AML-193 (cell line): Measurements from ENCODE around the gene HELZ.
"Not testable (repeated sequence)": the region's sequence is repeated elsewhere in the genome, so short reads cannot be mapped to it uniquely, and the experiment has no call there.

Source experiments
- DNase-seq, 2 experiments: peaks; one replicate each; lab custom pipeline; 2025; lab: John Stamatoyannopoulos, UW

Gene HELZ

DNA sequence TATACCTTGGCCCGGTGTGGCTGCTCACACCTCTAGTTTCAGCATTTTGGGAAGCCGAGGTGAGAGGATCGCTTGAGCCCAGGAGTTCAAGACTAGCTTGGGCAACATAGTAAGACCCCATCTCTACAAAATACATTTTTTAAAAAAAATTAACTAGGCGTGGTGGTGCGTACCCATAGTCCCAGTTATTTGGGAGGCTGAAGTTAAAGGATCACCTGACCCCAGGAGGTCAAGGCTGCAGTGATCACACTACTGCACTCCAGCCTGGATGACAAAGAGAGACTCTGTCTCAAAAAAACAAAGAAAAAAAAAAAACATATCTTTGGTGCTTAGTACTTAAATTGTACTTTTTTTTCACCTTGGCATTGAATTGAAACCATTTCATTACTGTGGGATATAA lies 101.7 kb downstream of the HELZ start:
- no peak for DNase-seq

- not testable (repeated sequence) for DNase-seq
Measured at GRCh38 chr17:67142030-67142429, 103.0 kb downstream of the HELZ start.

GRCh38 chr17:67139784-67140665 lies 105.0 kb downstream of the HELZ start:
- no peak for DNase-seq

- no peak for DNase-seq
Measured at GRCh38 chr17:67139289-67139688, 105.7 kb downstream of the HELZ start.

DNA sequence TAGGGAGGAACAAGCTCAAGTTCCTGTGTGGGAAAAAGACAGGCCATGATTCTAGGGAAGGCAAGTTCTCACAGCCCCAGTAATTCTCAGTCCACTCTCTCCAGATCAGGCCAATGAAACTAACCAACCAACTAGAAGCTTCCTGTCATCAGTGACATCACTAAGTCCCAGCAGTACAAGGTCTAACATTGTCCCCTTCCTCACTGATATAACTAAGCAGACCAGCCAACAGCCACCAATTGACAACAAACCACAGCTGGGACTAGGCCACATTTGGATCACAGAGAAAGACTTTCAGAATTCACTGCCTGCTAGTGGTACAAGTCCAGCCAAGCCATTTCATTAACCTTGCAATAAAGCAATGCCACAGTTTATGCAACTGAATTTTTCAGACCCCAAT lies 106.6 kb downstream of the HELZ start:
- DNase-seq, result no peak

DNA sequence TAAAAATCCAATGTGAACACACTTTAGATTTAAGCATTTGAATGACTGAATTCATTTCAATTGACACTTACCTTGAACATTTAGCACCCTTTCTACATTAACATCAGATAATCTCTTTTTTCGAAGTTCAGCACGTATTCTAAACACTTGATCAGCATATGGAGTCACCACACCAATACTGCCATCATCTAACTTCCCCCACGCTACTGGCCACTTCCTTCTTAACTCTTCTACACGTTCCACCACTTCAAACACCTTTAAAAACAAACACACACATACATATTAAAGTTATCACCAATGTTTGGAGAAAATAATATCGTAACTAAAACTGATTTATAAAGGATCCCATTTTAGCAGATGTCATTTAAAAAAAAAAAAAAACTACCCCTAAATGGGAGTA lies 107.1 kb downstream of the HELZ start:
- DNase-seq, result no peak

- DNase-seq, result no peak
Measured at GRCh38 chr17:67137026-67137370, 108.0 kb downstream of the HELZ start.

- no peak for DNase-seq
Measured at GRCh38 chr17:67136191-67137025, 108.6 kb downstream of the HELZ start.

DNA sequence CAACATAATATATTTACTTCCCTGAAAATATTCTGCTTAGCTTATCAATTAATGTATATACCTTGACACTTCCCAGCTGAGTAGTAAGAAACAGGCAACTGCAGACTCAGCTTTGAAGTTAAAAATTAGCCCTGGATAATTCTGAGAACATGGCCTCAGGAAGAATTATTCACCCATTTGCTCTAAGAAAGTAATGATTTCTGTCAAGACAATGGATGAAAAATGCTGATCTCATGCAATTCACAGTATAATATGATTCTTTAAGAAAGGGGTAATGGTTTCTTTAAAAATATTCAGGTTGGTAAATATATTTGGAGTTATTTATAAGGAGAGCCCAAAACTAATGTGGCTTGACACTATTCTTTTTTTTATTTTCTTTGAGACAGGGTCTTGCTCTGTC lies 111.8 kb downstream of the HELZ start:
- DNase-seq, result no peak

DNA sequence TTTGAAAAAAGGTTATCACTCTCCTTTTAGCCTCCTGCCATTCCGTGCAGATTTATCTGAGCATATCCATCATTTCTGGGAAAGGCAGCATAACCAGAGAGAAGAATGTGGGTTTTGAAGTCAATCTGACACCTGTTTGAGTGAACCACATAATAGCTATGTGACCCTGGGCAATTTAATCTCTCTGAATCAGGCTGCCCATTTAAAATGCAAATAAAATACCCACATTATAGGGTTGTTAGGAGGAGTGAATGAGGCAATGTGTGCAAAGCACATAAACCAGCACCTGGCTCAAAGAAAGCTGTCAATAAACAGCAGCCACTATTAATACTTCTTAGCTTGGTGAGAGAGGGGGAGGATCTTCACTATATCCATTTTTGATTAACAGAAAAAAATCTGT lies 112.6 kb downstream of the HELZ start:
- DNase-seq, result no peak

DNA sequence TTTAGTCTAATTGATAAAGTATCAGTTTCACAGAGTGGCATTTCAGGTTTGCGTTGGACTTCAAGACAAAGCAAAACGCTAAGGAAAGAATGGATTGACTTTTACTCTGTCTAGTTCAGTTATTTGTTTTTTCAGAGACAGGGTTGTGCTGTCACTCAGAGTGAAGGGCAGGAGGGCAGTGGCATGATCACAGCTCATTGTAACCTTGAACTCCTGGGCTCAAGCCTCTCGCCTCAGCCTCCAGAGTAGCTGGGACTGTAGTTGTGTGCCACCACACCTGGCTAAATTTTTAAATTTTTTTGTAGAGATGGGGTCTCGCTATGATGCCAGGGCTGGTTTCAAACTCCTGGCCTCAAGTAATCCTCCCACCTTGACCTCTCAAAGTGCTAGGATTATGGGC lies 114.2 kb downstream of the HELZ start:
- no peak for DNase-seq

DNA sequence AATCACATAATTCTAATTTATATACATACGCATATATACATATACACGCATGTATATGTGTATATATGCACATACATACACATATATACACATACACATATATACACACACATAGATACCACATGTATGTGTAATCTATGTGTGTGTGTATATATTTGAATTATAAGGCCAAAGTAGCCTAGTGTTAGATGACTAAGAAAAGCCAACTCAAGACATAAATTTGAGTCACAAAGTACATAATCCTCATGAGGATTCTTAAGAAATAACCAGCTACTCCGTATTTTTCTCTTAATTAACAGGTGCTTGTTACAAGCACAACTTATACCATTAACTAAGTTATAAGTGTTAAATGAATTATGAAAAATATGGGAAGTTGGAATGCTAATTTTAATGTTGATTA lies 115.7 kb downstream of the HELZ start:
- no peak for DNase-seq

GRCh38 chr17:67128700-67129099 lies 116.3 kb downstream of the HELZ start:
- no peak for DNase-seq

DNA sequence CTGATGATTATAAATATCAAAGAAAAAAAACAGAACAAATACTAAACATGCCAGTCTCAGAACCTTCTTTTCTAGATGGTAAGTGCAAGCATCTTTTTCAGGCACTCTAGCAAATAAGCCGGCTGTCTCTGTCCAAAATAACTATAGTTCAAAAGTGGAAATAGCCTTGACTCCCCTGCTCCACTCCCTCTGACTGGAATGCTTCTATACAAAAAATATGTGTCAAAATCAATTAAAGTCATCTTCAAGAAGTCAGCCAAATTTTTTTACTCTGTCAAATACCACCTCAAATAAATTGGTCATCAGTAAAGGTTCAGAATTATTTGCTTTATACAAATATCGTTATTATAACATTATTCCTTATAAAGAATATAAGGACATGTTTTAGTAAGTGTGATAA lies 117.1 kb downstream of the HELZ start:
- no peak for DNase-seq

- peak in 1 of 2 experiments; percentile 26 for DNase-seq
Measured at GRCh38 chr17:67126983-67127382, 118.0 kb downstream of the HELZ start.

GRCh38 chr17:67126543-67126942 lies 118.5 kb downstream of the HELZ start:
- DNase-seq, result not testable (repeated sequence)

DNA sequence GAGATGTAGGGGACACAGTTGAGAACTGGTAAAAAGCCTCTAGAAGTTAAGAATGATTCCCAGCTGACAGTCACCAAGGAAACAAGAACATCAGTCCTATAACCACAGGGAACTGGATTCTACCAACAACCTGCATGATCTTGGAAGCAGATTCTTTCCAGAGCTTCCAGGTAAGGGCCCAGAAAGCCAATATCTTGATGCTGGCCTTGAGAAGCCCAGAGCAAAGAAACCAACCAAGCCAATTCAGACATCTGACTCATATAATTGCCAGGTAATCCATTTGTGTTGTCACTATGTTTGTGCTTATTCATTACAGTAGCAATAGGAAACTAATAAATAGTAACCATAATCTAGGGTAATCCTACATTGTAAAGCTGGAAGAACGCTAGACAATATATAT lies 119.1 kb downstream of the HELZ start:
- no peak for DNase-seq

DNA sequence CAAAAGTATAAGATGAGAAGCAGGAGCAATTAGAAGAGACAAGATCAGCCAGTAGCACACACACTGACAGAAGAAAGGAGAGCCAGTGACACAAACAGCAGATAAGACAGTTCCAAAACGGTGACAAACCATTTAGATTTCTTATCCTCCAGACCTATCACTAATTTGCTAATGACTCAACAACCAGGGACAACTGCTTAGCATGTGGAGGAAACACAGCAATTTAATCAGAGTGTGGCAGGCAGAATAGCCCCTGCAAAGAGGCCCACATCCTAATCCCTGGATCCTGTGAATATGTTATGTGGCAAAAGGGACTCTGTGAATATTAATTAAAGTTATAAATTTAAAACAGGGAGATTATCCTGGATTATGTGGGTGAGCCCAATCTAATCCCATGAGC lies 119.6 kb downstream of the HELZ start:
- DNase-seq, result no peak

- DNase-seq, result no peak
Measured at GRCh38 chr17:67124450-67125148, 120.4 kb downstream of the HELZ start.

DNA sequence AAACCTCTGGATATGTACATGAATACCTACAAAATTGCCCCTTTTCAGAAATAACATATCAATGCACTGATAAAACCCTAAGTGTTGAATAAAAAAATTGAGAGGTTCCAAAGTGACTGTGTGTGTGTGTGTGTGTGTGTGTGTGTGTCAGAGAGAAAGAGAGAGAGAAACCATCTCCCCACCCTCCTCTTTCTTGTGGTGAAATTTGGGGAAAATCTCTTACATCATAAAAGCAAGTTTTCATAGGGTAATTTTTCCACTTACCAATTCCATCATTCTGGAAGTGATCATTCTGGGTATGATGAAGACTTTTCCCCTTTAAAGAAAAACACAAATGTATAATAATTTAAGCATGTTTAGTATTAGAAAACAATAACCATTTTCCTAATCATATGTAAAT lies 121.3 kb downstream of the HELZ start:
- DNase-seq, result no peak

GRCh38 chr17:67121316-67121891 lies 123.6 kb downstream of the HELZ start:
- no peak for DNase-seq

- no peak for DNase-seq
Measured at GRCh38 chr17:67119102-67119501, 125.9 kb downstream of the HELZ start.
